ENCODE measurements around the gene RER1.

Gene RER1

DNA sequence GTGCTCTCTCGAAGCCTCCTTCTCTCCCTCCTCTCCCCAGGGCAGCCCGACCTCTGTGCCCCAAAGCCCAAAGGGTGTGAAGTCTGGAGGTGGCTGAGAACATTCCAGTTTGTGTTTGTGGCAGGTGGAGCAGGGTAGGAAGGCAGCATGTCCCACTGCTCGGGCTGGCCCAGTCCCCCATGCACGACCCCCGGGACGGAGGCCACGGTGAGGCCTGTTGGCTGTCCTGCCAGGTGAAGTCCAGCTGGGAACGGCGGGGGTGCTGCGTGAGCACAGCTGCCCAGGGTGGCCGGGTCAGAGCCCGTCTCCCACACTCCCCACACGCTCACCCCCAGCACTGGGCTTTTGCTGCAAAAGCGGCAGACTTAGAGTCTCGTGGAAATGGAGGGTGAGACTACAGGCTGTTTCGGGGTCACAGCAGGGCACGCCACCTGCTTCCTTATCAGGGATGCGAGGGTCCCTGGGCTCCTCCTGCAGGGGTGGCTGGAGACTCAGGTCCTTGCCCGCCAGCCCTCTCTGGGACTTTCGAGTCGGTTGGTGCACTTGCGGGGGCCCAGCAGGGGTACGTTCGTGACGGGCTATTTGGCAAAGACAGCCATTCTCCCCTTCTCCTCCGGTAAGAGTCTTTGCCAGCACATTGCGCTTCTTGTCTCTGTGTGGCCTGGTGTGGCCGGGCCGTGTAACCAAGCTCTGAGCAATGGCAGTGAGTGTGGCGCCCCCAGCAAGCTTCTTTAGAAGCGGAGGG, 40.6 kb upstream of the RER1 start:
- Mint-ChIP-seq H3K27ac (no peak overlapping the region), H3K36me3 (no peaks in the 10 kb centered on the region), H3K4me1 (no peaks in the 10 kb centered on the region), H3K9me3 (no peaks in the 10 kb centered on the region), H3K27me3 (peaks cover 4% of the 10 kb centered on the region), H3K4me3 (no peak overlapping the region)
- no peak for DNase-seq
- CTCF ChIA-PET = no interaction called here

DNA sequence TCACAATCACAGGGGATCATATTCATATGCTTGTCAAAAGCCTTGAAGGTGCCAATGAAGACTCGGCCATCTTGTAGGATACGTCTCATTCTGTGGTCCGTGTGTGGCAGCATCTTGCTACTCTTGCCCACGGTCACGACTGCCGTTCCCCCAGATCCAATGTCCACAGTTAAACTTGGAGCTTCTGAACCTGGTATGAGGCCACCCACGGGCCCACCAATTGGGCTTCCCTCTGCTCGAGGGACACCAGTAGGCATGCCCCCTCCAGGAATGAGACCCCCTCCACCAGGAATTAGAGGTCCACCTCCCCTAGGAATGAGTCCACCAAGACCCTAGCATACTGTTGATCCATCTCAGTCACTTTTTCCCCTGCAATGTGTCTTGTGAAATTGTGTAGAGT, 39.9 kb upstream of the RER1 start:
- H3K27ac Mint-ChIP-seq = no peak overlapping the region
- CTCF ChIA-PET = interaction anchor here (0.9 kb wide), 1 partner anchor 36 kb away, joined by 3 read pairs; no protein-coding TSS in a partner anchor
- no peaks in the 10 kb centered on the region for H3K9me3 Mint-ChIP-seq
- no peaks in the 10 kb centered on the region for H3K36me3 Mint-ChIP-seq
- H3K27me3 Mint-ChIP-seq = peaks cover 4% of the 10 kb centered on the region
- DNase-seq = no peak
- no peaks in the 10 kb centered on the region for H3K4me1 Mint-ChIP-seq
- H3K4me3 Mint-ChIP-seq = no peak overlapping the region

DNA sequence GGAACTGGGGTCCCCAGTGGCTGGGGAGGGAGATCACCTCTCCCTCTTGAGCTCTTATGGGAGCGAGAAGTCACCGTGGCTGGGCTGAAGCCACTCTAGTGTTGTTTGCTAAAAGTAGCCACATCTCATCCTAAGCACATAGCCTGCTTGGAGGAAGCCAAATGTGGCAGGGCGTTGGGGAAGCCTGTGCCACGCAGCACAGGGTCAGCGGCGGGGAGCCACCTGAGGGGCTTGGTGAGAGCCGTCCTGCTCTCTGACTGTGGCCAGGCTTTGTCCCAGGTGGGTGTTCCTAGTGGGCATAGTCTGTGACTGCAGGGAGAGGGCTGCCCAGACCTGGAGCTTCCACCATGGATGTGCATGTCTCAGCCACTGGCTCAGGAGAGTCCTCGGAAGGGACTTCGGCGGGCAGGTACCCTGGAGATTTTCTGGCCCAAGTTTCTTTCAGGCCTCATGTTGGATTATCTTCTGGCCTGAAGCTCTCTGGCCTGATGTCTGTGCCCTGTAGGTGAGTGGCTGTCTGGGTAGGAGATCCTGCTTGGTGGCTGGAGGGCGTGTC, 39.2 kb upstream of the RER1 start:
- H3K27ac Mint-ChIP-seq = no peak overlapping the region
- no peak for DNase-seq
- CTCF ChIA-PET = interaction anchor here (0.9 kb wide), 1 partner anchor 37 kb away, joined by 3 read pairs; no protein-coding TSS in a partner anchor
- peaks cover 4% of the 10 kb centered on the region for H3K27me3 Mint-ChIP-seq
- H3K9me3 Mint-ChIP-seq = no peaks in the 10 kb centered on the region
- H3K4me3 Mint-ChIP-seq = no peak overlapping the region
- no peaks in the 10 kb centered on the region for H3K36me3 Mint-ChIP-seq
- H3K4me1 Mint-ChIP-seq = no peaks in the 10 kb centered on the region

DNA sequence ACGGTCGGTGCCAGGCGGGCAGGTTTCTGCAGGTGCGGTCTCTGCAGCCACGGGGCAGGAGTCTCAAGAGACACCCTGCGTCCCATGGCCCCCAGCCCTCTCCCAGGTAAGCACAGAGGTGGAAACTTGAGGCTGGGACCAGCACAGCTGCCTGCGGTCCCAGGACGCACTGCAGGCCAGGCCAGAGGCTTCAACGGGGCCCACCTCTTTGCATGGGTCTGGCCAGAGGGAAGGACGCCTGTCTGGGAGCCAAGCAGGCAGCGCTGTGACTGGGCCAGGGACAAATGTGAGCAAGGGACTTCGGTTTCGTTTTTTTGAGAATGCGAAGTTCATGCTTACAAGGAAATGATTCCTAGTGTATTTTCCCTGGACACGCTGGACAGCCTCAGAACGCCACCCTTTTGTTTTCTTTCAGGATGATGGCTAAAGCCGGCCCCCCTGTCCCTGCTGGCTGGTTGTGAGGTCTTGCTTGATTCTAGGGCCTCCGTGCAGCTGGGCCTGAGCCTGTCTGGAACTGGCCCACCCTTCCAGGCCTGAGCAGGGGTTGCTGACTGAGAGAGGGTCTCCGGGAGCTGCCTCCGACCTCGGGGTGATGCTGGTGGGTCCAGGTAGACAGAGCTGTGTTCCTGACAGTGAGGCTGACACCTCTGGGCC, 38.6 kb upstream of the RER1 start:
- no peaks in the 10 kb centered on the region for H3K9me3 Mint-ChIP-seq
- H3K27ac Mint-ChIP-seq = no peak overlapping the region
- CTCF ChIA-PET = no interaction called here
- no peaks in the 10 kb centered on the region for H3K36me3 Mint-ChIP-seq
- no peak overlapping the region for H3K4me3 Mint-ChIP-seq
- H3K27me3 Mint-ChIP-seq = peaks cover 4% of the 10 kb centered on the region
- H3K4me1 Mint-ChIP-seq = no peaks in the 10 kb centered on the region
- no peak for DNase-seq

DNA sequence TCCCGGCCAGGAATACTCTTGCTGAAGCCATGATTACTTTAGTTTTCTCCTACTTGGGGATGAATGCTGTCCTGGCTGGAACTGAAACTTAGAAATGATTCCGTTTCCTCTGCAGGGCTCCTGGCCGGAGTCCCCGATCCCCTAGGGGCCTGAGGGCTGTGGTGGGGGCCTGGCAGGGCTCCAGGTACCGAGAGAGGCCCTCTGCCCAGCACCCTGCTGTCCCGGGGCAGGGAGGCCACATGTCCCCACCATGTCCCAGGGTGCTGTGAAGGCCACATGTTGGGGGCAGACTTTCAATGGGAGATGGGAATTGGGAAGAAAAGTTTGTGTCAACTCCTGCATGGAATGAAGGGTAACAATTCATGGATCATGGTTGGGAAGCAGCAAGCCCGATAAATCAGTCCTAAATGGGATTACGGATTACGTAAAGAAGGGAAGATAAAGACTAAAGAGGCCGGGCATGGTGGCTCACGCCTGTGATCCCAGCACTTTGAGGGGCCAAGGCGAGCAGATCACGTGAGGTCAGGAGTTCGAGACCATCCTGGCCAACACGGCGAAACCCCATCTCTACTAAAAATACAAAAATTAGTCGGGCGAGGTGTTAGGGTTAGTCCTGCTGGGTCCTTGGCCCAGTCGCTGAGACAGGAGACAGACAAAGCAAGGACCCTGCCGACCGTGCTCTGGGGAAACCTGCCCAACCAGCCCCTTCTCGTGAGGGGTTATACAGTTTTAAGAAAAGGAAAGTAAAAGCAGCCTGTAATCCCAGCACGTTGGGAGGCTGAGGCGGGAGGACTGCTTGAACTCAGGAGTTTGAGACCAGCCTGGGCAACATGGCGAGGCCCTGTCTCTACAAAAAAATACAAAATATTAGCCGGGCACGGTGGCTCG, 37.8 kb upstream of the RER1 start:
- no peaks in the 10 kb centered on the region for H3K36me3 Mint-ChIP-seq
- DNase-seq = no peak
- H3K4me3 Mint-ChIP-seq = no peak overlapping the region
- peaks cover 4% of the 10 kb centered on the region for H3K27me3 Mint-ChIP-seq
- no peaks in the 10 kb centered on the region for H3K9me3 Mint-ChIP-seq
- H3K4me1 Mint-ChIP-seq = no peaks in the 10 kb centered on the region
- CTCF ChIA-PET = no interaction called here
- H3K27ac Mint-ChIP-seq = no peak overlapping the region

DNA sequence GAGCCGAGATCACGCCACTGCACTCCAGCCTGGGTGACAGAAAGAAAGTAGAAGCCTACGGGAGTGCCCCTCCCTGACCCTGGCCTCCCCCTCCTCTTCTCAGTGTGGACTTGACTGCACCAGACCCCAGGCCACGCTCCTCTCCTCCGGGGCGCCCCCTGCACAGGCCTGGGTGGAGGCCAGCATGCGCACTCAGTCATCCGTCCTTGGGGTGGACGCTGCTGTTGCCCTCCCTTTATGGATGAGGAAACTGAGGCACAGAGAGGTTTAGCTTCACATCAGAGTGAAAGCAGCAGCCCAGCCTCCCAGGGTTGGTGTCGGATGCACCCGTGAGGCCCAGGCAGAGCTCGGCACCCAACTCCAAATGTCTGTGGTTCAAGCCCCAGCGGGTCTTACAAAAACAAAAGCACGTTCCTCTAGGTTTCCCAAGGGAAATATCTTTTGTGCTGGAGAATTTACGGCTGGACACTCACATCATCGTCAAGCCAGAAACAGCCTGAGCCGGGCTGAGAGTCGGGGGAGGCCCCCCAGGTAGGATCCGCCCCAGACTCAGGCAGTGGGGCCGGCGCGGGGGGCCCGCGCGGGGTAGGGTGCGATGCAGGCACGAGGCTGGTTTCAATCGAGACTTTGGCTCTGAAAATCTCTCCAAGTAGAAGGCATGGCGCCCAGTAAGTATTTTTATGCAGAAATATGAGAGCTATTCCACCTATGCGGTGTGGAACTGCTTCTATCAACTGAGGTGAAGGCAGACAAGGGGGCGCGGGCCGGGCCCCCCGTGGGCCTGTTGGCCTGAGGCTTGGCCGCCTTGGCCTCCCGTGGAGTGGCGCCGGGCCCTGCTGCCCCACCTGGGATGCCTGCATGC, 36.9 kb upstream of the RER1 start:
- Mint-ChIP-seq H3K4me3 (no peak overlapping the region), H3K27me3 (no peaks in the 10 kb centered on the region), H3K9me3 (no peaks in the 10 kb centered on the region), H3K27ac (no peak overlapping the region), H3K4me1 (no peaks in the 10 kb centered on the region), H3K36me3 (no peaks in the 10 kb centered on the region)
- CTCF ChIA-PET = no interaction called here
- no peak for DNase-seq

DNA sequence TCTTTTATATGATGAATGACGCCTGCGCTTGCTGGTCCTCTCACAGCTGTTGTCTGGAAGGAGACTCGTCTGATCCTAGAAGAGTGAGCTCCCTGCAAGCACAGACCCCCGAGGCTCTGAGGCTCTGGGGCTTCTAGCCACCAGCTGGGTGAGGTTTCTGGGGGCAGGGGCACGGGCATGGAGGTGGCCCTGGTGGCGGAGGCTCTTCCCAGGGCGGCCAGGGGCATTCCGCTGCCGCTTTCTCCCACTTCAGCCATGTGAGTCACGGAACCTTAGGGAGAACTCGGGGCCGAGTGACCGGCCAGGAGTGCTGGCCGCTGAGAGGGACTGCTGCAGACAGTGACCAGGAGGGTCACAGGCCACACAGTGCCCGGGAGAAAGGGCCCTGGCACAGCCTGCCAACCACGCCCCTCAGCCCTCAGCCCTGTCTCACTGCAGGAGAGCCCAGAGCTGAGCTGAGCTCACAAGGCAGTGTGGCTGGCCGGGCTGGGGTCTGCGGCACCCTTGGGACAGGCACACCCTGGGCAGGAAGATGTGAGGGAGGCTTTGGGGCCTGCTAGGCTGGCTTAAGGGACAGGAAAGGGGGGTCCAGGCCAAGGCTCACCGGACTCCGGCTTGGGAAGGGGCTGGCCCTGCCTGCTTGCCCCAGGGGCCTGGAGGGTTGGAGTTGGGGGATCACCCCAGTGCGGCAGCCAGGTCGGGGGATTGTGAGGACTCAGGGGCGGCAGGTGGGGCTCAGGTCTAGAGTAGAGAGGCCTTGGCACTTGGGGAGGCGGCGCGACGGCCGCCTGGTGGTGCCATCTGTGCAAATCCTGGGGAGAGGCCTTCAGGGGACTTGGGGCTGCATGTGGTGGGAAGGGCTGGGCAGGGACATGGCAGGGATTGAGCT, 36.0 kb upstream of the RER1 start:
- Mint-ChIP-seq H3K4me3 (no peak overlapping the region), H3K27me3 (peaks cover 4% of the 10 kb centered on the region), H3K27ac (no peak overlapping the region), H3K36me3 (no peaks in the 10 kb centered on the region), H3K4me1 (no peaks in the 10 kb centered on the region), H3K9me3 (no peaks in the 10 kb centered on the region)
- DNase-seq = no peak
- CTCF ChIA-PET = no interaction called here

DNA sequence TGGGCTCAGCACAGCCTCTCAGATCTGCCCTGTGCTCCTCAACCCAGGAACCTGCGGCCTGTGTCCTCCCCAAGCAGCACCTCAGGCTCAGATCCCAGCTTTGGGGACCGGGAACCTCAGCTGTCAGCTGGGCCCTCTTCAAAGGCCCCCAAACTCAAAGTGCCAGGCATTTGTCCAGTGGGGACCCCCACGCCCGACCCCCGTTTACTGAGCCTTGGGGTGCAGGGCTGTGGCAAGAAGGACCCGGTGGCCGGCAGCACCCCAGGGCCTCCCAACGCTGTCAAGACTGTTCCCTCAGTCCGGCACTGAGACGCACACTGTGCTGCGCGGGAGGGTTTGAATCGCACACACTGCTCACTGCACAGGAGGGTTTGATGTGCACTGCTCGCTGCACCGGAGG, 35.2 kb upstream of the RER1 start:
- Mint-ChIP-seq H3K27me3 (peaks cover 7% of the 10 kb centered on the region), H3K4me3 (no peak overlapping the region), H3K36me3 (no peaks in the 10 kb centered on the region), H3K27ac (no peak overlapping the region), H3K4me1 (no peaks in the 10 kb centered on the region), H3K9me3 (no peaks in the 10 kb centered on the region)
- DNase-seq = no peak
- CTCF ChIA-PET = no interaction called here

DNA sequence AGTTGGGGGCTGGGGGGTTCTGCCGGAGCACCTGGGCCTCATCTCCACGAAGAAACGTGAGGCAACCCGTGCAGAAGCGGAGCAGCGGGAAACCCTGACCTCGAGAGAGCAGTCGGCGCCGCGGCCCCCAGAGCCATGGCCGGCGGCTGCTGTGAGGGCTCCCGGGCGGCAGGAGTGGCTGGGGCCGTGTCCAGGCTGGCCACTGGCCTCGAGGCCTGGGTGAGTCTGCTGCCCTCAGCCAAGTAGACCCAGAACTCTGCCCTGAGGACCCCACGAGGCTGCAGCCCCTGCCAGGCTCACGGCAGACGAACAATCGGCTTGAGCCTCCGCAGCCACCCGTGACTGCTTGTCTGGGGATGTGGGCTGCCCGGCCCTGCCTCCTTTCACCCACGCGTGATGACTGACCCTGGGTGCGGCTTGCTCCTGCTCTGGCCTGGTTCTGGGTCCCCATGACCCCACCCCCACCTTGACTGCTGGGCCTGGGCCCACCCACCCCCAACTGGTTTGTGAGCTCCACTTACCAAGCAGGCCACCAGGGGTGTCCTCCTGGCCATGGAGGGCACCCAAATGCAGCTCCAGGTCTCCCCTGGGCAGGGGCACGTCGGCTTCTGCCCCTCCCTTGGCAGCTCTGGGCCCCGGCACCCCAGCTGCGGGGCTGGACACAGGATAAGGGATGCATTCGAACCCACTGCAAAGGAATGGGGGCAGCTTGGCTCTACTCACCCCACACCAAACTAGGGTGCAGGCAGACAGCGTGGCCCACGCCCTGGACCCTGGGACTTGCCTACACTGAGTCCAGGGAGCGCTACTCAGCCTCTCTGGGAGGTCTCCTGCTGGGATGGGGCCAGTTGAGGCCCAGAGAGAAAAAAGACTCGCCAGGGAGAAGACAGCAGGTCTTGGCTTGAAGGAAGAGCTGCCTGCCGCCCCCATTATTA, 34.5 kb upstream of the RER1 start:
- CTCF ChIA-PET = no interaction called here
- Mint-ChIP-seq H3K4me3 (no peak overlapping the region), H3K4me1 (no peaks in the 10 kb centered on the region), H3K27me3 (peaks cover 7% of the 10 kb centered on the region), H3K9me3 (no peaks in the 10 kb centered on the region), H3K36me3 (no peaks in the 10 kb centered on the region), H3K27ac (no peak overlapping the region)
- no peak for DNase-seq

DNA sequence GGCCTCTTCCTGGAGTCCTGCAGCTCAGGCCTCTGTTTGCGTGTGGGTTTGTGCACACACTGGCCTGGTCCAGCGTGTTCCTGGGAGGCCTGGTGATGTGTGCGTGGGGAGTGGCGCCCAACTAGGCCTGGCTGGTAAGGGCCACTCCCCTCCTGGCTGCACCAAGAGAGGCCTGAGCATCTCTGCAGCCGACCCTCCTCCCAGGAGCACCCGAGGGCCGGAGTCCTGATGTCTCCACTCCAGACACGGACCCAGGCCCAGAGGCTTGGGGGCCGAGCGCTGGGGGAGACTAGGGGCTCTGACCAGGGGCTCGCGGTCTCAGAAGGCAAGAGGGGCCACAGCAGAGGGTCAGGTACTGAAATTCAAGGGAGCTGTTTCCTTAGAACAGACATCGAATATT, 33.6 kb upstream of the RER1 start:
- no peaks in the 10 kb centered on the region for H3K9me3 Mint-ChIP-seq
- no peak overlapping the region for H3K27ac Mint-ChIP-seq
- no peaks in the 10 kb centered on the region for H3K4me1 Mint-ChIP-seq
- H3K27me3 Mint-ChIP-seq = peaks cover 7% of the 10 kb centered on the region
- H3K36me3 Mint-ChIP-seq = no peaks in the 10 kb centered on the region
- no peak for DNase-seq
- CTCF ChIA-PET = no interaction called here
- no peak overlapping the region for H3K4me3 Mint-ChIP-seq

DNA sequence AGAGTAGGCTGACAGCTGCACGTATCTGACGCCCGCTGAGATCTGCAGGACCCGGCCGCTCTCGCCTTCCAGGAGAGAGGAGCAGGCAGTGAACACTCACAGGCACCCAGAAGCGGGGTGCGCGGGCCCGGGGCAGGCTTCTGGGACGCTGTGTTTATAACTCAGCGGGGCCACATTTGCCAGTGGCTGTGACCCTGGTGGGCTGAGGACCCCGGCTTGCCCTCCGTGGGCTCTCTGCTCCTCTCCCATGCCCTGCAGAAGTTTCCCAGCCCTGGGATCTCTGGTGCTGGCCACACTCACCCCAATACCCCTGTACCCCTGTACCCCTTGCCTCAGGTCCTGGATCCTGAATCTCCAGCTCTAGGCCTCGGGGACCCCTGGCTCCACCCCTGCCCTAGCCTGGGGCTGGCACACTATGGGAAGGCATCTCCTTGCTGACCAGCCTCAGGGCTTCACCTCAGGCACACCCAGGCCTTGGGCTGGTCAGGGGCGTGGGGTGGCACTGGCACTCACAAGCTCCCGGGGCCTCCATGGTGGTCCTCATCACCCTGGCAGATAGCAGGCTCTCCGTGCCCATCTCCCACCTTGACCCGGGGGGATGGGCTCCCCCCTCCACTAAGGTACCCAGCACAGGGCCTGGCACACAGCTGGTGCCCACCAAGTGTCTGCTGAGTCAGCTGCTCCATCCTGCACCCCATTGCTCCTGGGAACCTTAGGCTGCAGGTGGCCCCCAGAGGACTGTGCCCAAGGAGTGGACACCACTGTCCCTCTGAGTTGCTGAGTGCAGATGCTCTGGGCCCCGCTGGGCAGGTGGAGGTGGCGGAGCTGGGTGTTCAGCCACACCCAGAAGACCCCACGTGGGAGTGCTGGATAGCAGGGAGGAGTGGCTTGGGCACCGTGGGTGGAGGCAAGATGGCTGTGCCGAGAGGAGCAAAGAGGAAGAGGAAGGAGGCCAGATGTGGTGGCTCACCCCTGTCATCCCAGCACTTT, 32.7 kb upstream of the RER1 start:
- CTCF ChIA-PET = no interaction called here
- no peak for DNase-seq
- H3K27ac Mint-ChIP-seq = no peak overlapping the region
- H3K36me3 Mint-ChIP-seq = no peaks in the 10 kb centered on the region
- H3K27me3 Mint-ChIP-seq = peaks cover 7% of the 10 kb centered on the region
- no peaks in the 10 kb centered on the region for H3K4me1 Mint-ChIP-seq
- peaks cover 3% of the 10 kb centered on the region for H3K9me3 Mint-ChIP-seq
- no peak overlapping the region for H3K4me3 Mint-ChIP-seq

Measured in activated naive CD4-positive, alpha-beta T cell treated with anti-CD3 and anti-CD28 coated beads, Interleukin-2, amount 10 ng/mL, durations not matched to agents 7 days and 5 days (primary cell).